Measurements from ENCODE around the gene RBFOX1.

- TF ChIP-seq CTCF (IDR thresholded peaks at IDR 0.05) (peak in 11 of 12 donors; percentile 21 to 62 (median 46)), POLR2A (IDR thresholded peaks at IDR 0.05) (no peak)
Measured at GRCh38 chr16:7405166-7405565, 72.5 kb downstream of the RBFOX1 start.

Data from heart left ventricle (tissue), 13 donors.